ENCODE results near the gene IGFALS.

Gene IGFALS

DNA sequence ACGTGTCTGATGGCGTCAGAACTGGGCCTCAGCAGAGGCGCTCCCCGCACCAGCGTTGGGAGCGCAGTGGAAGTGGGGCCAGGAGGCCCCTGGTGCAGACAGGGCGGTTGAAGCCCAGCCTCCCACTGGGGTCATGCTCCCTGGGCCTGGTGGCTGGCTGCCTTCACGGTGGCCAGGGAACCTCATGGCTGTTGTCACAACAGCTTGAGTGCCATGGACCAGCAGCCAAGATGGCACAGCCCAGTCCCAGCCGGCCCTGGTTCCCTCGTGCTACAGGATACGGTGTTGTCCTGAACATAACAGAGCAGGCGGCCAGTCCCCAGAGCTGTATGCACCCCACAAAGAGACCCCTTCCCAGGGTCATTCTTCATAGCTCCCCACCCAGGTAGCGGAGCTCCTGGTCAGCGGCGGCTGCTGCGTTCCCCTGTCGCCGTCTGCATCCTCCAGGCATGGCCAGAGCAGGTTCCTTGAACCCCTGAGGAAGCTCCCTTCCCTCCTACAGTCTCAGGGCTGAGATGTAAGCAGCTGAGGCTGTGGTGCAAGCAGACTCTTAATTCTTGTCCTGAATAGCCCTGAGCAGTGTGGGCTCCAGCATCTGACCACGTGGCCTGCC is 51.8 kb downstream of the IGFALS start:
- DNase-seq, result no peak

DNA sequence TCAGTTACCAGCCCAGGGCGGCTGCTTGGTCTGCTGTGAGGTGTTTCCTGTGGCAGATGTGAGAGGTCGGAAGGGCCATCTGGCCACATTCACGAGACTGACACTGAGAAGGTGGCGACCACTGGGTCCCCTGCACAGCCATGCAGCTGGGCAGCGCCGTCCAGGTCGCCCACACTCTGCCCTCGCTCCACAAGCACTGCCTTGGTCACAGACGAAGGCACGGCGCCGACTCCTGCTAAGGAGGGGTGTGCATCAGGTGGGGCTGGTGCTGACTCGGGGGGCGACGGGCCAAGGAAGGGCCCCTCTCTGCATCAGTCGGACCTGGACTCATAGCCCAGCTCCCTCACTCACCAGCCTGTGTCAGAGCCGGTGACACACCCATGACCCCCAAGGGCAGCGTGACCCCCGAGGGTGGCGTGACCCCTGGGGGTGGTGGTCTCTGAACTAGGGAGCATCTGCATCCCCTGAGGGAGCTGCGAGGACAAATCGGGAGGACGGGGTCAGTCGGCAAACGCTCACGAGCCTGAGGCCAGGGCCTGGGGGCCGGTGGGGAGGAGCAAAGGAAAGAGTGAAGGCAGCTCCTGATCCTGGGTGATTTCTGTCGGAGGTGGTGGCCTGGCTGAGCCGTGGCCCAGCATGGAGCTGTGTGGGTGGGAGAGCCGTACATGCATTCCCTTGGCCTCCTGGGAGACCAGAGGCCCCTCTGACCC is 52.6 kb downstream of the IGFALS start:
- no peak for DNase-seq
